Effector CD4-positive, alpha-beta T cell (primary cell): Measurements from ENCODE around the gene ZNF730. TPM values are rescaled to one million over a fixed set of nuclear protein-coding genes. Genes with fewer than 3 reads are reported as not detected.
"Not testable (repeated sequence)": the region's sequence is repeated elsewhere in the genome, so short reads cannot be mapped to it uniquely, and the experiment has no call there.

Experiments used
- DNase-seq: peaks from one replicate; pipeline ENCODE4 v3.0.0-alpha.2; 2020
- total RNA-seq: gene quantifications from one replicate; lab custom pipeline; 2026; lab: John Stamatoyannopoulos, UW

ZNF730 gene
- not detected for total RNA-seq

GRCh38 chr19:23116802-23117571 is at the start of gene ZNF730:
Gene ZNF730 (plus strand): TSS chr19:23117025. CDS start chr19:23117174, 149 bp downstream.
- no peak for DNase-seq

GRCh38 chr19:23070353-23071146 is 46.3 kb upstream of the ZNF730 start:
- no peak for DNase-seq

- DNase-seq, result no peak
Observed at GRCh38 chr19:23071147-23071511, 45.7 kb upstream of the ZNF730 start.

GRCh38 chr19:23075031-23075733 is 41.6 kb upstream of the ZNF730 start:
- DNase-seq, result no peak

- DNase-seq, result not testable (repeated sequence)
Observed at GRCh38 chr19:23077776-23078175, 39.0 kb upstream of the ZNF730 start.

- DNase-seq, result no peak
Observed at GRCh38 chr19:23093832-23094231, 23.0 kb upstream of the ZNF730 start.

- no peak for DNase-seq
Observed at GRCh38 chr19:23095418-23095817, 21.4 kb upstream of the ZNF730 start.

- DNase-seq, result no peak
Observed at GRCh38 chr19:23098286-23098685, 18.5 kb upstream of the ZNF730 start.

- no peak for DNase-seq
Observed at GRCh38 chr19:23098988-23099387, 17.8 kb upstream of the ZNF730 start.

- no peak for DNase-seq
Observed at GRCh38 chr19:23099966-23100365, 16.9 kb upstream of the ZNF730 start.

- no peak for DNase-seq
Observed at GRCh38 chr19:23101241-23101640, 15.6 kb upstream of the ZNF730 start.

- DNase-seq, result no peak
Observed at GRCh38 chr19:23118400-23118799, 1.6 kb downstream of the ZNF730 start.

GRCh38 chr19:23134211-23134610 is 17.4 kb downstream of the ZNF730 start:
- not testable (repeated sequence) for DNase-seq

GRCh38 chr19:23145617-23146415 is 29.0 kb downstream of the ZNF730 start:
- DNase-seq, result no peak

- DNase-seq, result no peak
Observed at GRCh38 chr19:23160766-23161165, 43.9 kb downstream of the ZNF730 start.

GRCh38 chr19:23168286-23168685 is 51.5 kb downstream of the ZNF730 start:
- not testable (repeated sequence) for DNase-seq

GRCh38 chr19:23183251-23183650 is 66.4 kb downstream of the ZNF730 start:
- DNase-seq, result no peak

GRCh38 chr19:23190341-23190740 is 73.5 kb downstream of the ZNF730 start:
- DNase-seq, result no peak
